HL-60 (cell line): ENCODE data around the gene BTBD9.

Experiments used
- POLR2AphosphoS5 ChIP-seq: IDR thresholded peaks from 2 replicates; pipeline ENCODE4 v1.6.1; 2012; ENCODE audit warnings: low read depth
- TF ChIP-seq, protein P1 (sequence below): IDR thresholded peaks from one replicate; pipeline ENCODE4 v1.5.1; 2011; ENCODE audit warnings: low read length, control low read depth, inconsistent platforms; ENCODE audit not compliant: insufficient read depth

- TF ChIP-seq, protein P1, sequence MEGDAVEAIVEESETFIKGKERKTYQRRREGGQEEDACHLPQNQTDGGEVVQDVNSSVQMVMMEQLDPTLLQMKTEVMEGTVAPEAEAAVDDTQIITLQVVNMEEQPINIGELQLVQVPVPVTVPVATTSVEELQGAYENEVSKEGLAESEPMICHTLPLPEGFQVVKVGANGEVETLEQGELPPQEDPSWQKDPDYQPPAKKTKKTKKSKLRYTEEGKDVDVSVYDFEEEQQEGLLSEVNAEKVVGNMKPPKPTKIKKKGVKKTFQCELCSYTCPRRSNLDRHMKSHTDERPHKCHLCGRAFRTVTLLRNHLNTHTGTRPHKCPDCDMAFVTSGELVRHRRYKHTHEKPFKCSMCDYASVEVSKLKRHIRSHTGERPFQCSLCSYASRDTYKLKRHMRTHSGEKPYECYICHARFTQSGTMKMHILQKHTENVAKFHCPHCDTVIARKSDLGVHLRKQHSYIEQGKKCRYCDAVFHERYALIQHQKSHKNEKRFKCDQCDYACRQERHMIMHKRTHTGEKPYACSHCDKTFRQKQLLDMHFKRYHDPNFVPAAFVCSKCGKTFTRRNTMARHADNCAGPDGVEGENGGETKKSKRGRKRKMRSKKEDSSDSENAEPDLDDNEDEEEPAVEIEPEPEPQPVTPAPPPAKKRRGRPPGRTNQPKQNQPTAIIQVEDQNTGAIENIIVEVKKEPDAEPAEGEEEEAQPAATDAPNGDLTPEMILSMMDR, result no peak
- TF ChIP-seq POLR2AphosphoS5, result no peak
These were observed 10.6 kb upstream of the BTBD9 start for GRCh38 chr6:38650207-38650752.
